Psoas muscle (tissue), 8 donors: ENCODE results near the gene DMRTA2. TPM values are rescaled to one million over a fixed set of nuclear protein-coding genes. Genes with fewer than 3 reads are reported as not detected.
A peak's percentile ranks its signal among the peaks of the same experiment; 100 is the strongest.

ENCODE experiments used
- ATAC-seq, 4 donors: fragments of 200-7000 bp; cut with Tn5 transposase; one replicate each; pipeline ENCODE4 v1.9.1; 2020; ENCODE audit warnings: moderate library complexity in 3 of 4, mild to moderate bottlenecking in 2 of 4
- DNase-seq, 2 donors: peaks; one replicate each; pipeline ENCODE4 v3.0.0-alpha.2; 2020
- H3K27ac ChIP-seq: fragments of 200-600 bp; one replicate; pipeline ENCODE4 v1.8.0; 2022
- H3K27me3 ChIP-seq, 3 donors: fragments of 200-600 bp in 1 of 3; one replicate each; pipeline versions ENCODE4 v1.6.1 to v1.8.0; 2013 to 2022; ENCODE audit warnings: low read length in 2 of 3, mild to moderate bottlenecking in 2 of 3, moderate library complexity in 1 of 3; ENCODE audit not compliant: insufficient read depth in 3 of 3
- H3K36me3 ChIP-seq, 2 donors: fragments of 200-600 bp in 1 of 2; one replicate each; pipeline versions ENCODE4 v1.6.1 to v1.8.0; 2013 to 2022; ENCODE audit warnings: low read depth in 1 of 2, mild to moderate bottlenecking in 1 of 2, moderate library complexity in 1 of 2; ENCODE audit not compliant: insufficient read depth in 1 of 2
- H3K4me1 ChIP-seq: fragments of 200-600 bp; one replicate; pipeline ENCODE4 v1.8.0; 2022
- H3K4me3 ChIP-seq: fragments of 200-600 bp; one replicate; pipeline ENCODE4 v1.8.0; 2022; ENCODE audit warnings: mild to moderate bottlenecking
- H3K9me3 ChIP-seq: fragments of 200-600 bp; one replicate; pipeline ENCODE4 v1.8.0; 2022
- CTCF ChIP-seq: fragments of 200-600 bp; IDR thresholded peaks from one replicate; pipeline ENCODE4 v1.8.0; 2022; ENCODE audit warnings: antibody characterized with exemption
- WGBS, 3 donors: extraction: QIAGEN DNeasy Blood & Tissue Kit; methylation state at CpG; one replicate each; pipeline versions ENCODE4 v1.1.6 to v1.1.7; 2013; 5-methylcytosine and 5-hydroxymethylcytosine counted together
- intact Hi-C, 2 donors: fragments of 100-400 bp; cut with DNase I; formaldehyde crosslinking; loops; one replicate each; pipeline versions ENCODE4 v1.11.0 to v1.14.2; 2022
- long read RNA-seq, 2 donors: library from polyadenylated mRNA; unstranded; transcript quantifications; one replicate each; pipeline ENCODE4 v2.0.0, GENCODE V29; 2021
- polyA plus RNA-seq, 3 donors: library from polyadenylated mRNA; stranded (reverse); fragments of 200-250 nt; gene quantifications; one replicate each; pipeline ENCODE4 v1.2.3, GENCODE V29; 2013
- total RNA-seq, 4 donors: library from RNA; stranded (reverse); fragmentation: NEBNext Ultra II Directional in 2 of 4; extraction: Animal tissue kit (Norgen Biotek cat#: 25700) in 2 of 4; gene quantifications; one replicate each; pipeline versions ENCODE4 v1.2.1 to v1.2.4, GENCODE V29; 2021 to 2023
- donor health status: healthy with polysubstance abuse.
- donor health status: DM: no; HTN: no; CAD: no; lungs with moderate emphysema.
- donor health status: Bipolar disorder and iron deficiency.
- donor health status: healthy.
- donor health status: DM: yes; HTN: yes; CAD: no.
- donor health status: DM: no; HTN: no; CAD: no.
- donor health status: DM: no; HTN: no; CAD: no.
- donor health status: DM: yes; HTN: yes; CAD: no.

DMRTA2 gene
- total RNA-seq: not detected
- polyA plus RNA-seq: under 1 TPM in 1 of 3 donors, not detected in 2; 0.01 TPM
- long read RNA-seq, donor 1: 0 reads
- long read RNA-seq, donor 2: 0 reads

GRCh38 chr1:50422946-50423669 is at the start of gene DMRTA2:
TSS of gene DMRTA2 (minus strand) at chr1:50423443. CDS start at chr1:50421536, 1,907 bp downstream.
- Histone ChIP-seq H3K36me3 (no peaks in the 10 kb centered on the region), H3K9me3 (no peaks in the 10 kb centered on the region), H3K4me1 (peaks cover 15% of the 10 kb centered on the region), H3K27ac (no peak within 1 kb of the TSS), H3K27me3 (peaks cover 5 to 100% (median 79%) of the 10 kb centered on the region in 3 donors), H3K4me3 (peak within 1 kb of the TSS; percentile 55)
- DNase-seq (no peak), ATAC-seq (peak in 3 of 4 donors; percentile 33 to 67 (median 45))
- WGBS, 3 donors: 1 to 2% (median 1%) methylated on average over 60 to 61 of the region's 61 CpGs
- intact Hi-C loops: no loop called here
- no peak for TF ChIP-seq CTCF

GRCh38 chr1:50471967-50472366 is 48.7 kb upstream of the DMRTA2 start:
- no peak overlapping the region for H3K4me3 ChIP-seq
- no peak for DNase-seq
- H3K27me3 ChIP-seq: no peaks in the 10 kb centered on the region
- no peaks in the 10 kb centered on the region for H3K4me1 ChIP-seq
- no peaks in the 10 kb centered on the region for H3K9me3 ChIP-seq
- no peak for ATAC-seq
- no peak overlapping the region for H3K27ac ChIP-seq
- intact Hi-C loops: no loop called here
- no peak for TF ChIP-seq CTCF
- peaks cover 0 to 26% of the 10 kb centered on the region in 2 donors for H3K36me3 ChIP-seq
- WGBS, 3 donors: 91 to 93% (median 92%) methylated on average over 3 of the region's 3 CpGs

DNA sequence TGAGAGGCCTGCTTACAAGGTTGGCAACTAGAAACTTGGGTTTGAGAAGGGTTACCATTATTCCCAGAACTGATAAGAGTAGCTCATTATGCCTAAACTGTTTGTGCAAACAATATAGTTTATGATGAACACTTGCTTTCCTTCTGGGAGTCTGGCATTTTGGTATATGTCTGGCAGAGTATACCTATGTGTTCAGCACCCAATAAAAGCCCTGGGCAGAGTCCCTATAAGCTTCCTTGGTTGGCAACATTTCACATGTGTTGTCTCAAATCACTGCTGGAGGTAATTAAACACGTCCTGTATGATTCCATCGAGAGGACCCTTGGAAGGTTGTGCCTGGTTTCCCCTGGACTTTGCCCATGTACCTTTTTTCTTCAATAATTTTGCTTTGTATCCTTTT is 39.7 kb upstream of the DMRTA2 start:
- Histone ChIP-seq H3K4me3 (no peak overlapping the region), H3K4me1 (no peaks in the 10 kb centered on the region), H3K27me3 (no peaks in the 10 kb centered on the region), H3K36me3 (peaks cover 0 to 17% of the 10 kb centered on the region in 2 donors), H3K9me3 (no peaks in the 10 kb centered on the region), H3K27ac (no peak overlapping the region)
- intact Hi-C loops: no loop called here
- 88 to 95% (median 91%) methylated on average over 2 of the region's 2 CpGs for WGBS, 3 donors
- no peak for ATAC-seq
- DNase-seq: no peak
- no peak for TF ChIP-seq CTCF

DNA sequence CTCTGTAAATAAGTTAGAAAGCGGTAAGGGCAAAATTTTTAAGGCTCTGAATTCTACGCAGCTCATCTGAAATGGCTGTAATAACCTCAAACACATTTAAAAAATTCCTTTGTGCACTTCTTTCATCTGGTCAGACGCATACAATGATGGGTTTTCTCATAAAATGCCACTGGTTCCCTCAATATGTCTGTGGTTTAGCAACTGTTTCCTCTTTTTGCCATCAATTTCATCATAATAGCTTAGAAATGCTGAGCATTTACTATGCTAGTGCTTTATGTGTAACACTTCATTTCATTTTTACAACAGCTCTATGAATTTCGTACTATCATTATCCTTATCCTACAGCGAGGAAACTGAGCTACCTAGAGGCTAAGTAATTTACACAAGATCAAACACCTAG is 35.3 kb upstream of the DMRTA2 start:
- Histone ChIP-seq H3K27me3 (no peaks in the 10 kb centered on the region), H3K36me3 (peaks cover 0 to 12% of the 10 kb centered on the region in 2 donors), H3K4me1 (no peaks in the 10 kb centered on the region), H3K27ac (no peak overlapping the region), H3K9me3 (no peaks in the 10 kb centered on the region), H3K4me3 (no peak overlapping the region)
- WGBS, 3 donors: 95 to 96% (median 95%) methylated on average over 5 of the region's 5 CpGs
- TF ChIP-seq CTCF: no peak
- intact Hi-C loops: no loop called here
- DNase-seq (no peak), ATAC-seq (no peak)
